ENCODE measurements around the gene LETM1. TPM values are rescaled to one million over a fixed set of nuclear protein-coding genes. Genes with fewer than 3 reads are reported as not detected.

The LETM1 gene
- total and polyA plus RNA-seq, 2 of the 13 experiments (the other 11 are each of a cell fraction or from before 2014, with no cell fraction given) = 9.7 to 41.6 TPM

DNA sequence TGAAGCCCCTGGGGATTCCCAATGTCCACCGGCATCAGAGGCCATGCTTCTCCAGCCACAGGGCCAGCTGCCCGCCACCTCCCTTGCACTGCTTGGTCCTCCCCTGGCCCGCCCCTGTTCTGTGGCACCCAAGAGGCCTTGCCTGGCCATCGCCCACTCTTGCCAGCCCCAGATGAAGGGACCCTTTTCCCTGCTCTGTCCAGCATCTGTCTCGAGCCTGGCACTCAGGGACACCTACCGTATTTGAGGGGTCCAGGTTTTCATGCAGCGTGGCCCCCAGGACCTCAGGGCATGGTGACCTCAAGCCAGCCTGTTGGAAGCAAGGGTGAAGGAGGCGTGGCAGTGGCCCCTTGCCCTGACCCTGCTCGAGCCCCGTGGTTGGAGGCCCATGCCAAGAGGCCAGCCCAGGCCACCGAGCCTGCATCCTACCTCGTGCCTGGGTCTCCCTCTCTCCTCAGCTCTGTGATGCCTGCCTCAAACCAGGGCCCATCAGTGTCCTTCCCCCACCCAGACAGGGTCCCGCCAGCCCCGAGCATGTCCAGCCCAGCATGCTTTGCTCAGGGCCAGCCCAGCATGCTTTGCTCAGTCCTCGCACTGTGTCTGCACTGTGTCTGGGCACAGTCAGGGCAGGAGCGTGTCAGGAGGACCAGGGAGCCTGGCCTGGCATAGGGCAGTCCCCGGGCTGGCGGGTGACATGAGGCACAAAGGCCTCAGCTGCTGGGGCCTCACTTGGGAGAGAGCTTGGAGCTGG is 77.1 kb downstream of the LETM1 start:
- H4K20me1 ChIP-seq (ENCODE audit: insufficient read depth, low read length) = no peaks in the 10 kb centered on the region
- peaks cover 7% of the 10 kb centered on the region for H3K79me2 ChIP-seq (ENCODE audit: insufficient read depth, low read length)
- intact Hi-C loops (cut with micrococcal nuclease; ENCODE audit: unreplicated experiment) (loop anchor here (2.0 to 5.0 kb wide), 2 partner anchors 26 to 33 kb away; no protein-coding TSS in a partner anchor), in situ Hi-C loops (cut with HindIII; ENCODE audit: extremely low pct_ligation_motif_present, low pct_unique_long_range_greater_than_20kb) (no loop called here)
- no peaks in the 10 kb centered on the region for H3K36me3 ChIP-seq (replicated peaks in 1 of 2; ENCODE audit: control insufficient read depth in 1 of 2, insufficient read depth in 2 of 2, low read length in 2 of 2)
- H3K9ac ChIP-seq (ENCODE audit: insufficient read depth, low read depth, low read length) = peak overlapping the region; percentile 35; the same call in 1 of the 2 replicates
- H3K9me3 ChIP-seq (ENCODE audit: low read length) = no peaks in the 10 kb centered on the region
- 71% methylated on average over 5 of the region's 18 CpGs for WGBS (ENCODE audit: low lambda C conversion rate)
- BruUV-seq (replicated peaks) = no TSS peak
- H2AFZ ChIP-seq (ENCODE audit: low read length) = no peak overlapping the region
- peak overlapping the region; percentile 87 for H3K4me2 ChIP-seq (ENCODE audit: low read depth, low read length)
- FAIRE-seq = no peak
- DNase-seq (ENCODE audit: low spot score) = no peak
- no peaks in the 10 kb centered on the region for H3K27me3 ChIP-seq (ENCODE audit: control insufficient read depth in 1 of 2, insufficient read depth in 2 of 2, low read length in 2 of 2)
- CTCF ChIA-PET (ENCODE audit: low intra/inter-chr PET ratio, low total read pairs) = interaction anchor here (0.7 to 2.9 kb wide), 2 partner anchors 8 to 31 kb away, joined by 3 to 15 read pairs; no protein-coding TSS in a partner anchor
- H3K4me3 ChIP-seq (replicated peaks in 1 of 3; ENCODE audit: insufficient read depth in 1 of 3, low read depth in 2 of 3, low read length in 3 of 3) = peak overlapping the region in 1 of 3 experiments; percentile 35; a peak in 2 of 6 replicates
- POLR2A ChIA-PET = interaction anchor here (1.9 to 34.3 kb wide), 4 partner anchors 8 to 27 kb away, joined by 10 to 1258 read pairs (median 638); partner anchors contain the start of gene FGFR3
- peaks cover 96% of the 10 kb centered on the region for H3K4me1 ChIP-seq (ENCODE audit: insufficient read depth, low read length)
- peak overlapping the region; percentile 86 for H3K27ac ChIP-seq (ENCODE audit: extremely low read length, insufficient read depth, low read length)
- no peak for ATAC-seq
- TF ChIP-seq, protein P1, sequence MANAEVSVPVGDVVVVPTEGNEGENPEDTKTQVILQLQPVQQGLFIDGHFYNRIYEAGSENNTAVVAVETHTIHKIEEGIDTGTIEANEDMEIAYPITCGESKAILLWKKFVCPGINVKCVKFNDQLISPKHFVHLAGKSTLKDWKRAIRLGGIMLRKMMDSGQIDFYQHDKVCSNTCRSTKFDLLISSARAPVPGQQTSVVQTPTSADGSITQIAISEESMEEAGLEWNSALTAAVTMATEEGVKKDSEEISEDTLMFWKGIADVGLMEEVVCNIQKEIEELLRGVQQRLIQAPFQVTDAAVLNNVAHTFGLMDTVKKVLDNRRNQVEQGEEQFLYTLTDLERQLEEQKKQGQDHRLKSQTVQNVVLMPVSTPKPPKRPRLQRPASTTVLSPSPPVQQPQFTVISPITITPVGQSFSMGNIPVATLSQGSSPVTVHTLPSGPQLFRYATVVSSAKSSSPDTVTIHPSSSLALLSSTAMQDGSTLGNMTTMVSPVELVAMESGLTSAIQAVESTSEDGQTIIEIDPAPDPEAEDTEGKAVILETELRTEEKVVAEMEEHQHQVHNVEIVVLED (CRISPR knock-in tag; IDR thresholded peaks at IDR 0.05; ENCODE audit: borderline replicate concordance) = 0 out of 2 replicates have a peak, but pooled peaks have one; percentile 29
- TF ChIP-seq PRMT3 (CRISPR knock-in tag; IDR thresholded peaks at IDR 0.05; ENCODE audit: borderline replicate concordance, low read depth) (no peak), TBX2 (CRISPR knock-in tag; IDR thresholded peaks at IDR 0.05; ENCODE audit: borderline replicate concordance) (no peak; the same call in 1 of the 2 replicates), ASH2L (IDR thresholded peaks at IDR 0.05; ENCODE audit: insufficient read length, low read depth, low read length) (peak; percentile 0), GATAD2A (CRISPR knock-in tag; IDR thresholded peaks at IDR 0.05) (no peak; the same call in 1 of the 2 replicates), ARNT2 (CRISPR knock-in tag; IDR thresholded peaks at IDR 0.05; ENCODE audit: low read depth) (no peak), ZNF274 (CRISPR knock-in tag; IDR thresholded peaks at IDR 0.05) (0 out of 2 replicates have a peak, but pooled peaks have one; percentile 50), AKAP8 (CRISPR knock-in tag; IDR thresholded peaks at IDR 0.05) (no peak), RXRA (CRISPR knock-in tag; IDR thresholded peaks at IDR 0.05) (no peak)
- TF ChIP-seq, protein P2, sequence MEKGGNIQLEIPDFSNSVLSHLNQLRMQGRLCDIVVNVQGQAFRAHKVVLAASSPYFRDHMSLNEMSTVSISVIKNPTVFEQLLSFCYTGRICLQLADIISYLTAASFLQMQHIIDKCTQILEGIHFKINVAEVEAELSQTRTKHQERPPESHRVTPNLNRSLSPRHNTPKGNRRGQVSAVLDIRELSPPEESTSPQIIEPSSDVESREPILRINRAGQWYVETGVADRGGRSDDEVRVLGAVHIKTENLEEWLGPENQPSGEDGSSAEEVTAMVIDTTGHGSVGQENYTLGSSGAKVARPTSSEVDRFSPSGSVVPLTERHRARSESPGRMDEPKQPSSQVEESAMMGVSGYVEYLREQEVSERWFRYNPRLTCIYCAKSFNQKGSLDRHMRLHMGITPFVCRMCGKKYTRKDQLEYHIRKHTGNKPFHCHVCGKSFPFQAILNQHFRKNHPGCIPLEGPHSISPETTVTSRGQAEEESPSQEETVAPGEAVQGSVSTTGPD (CRISPR knock-in tag; IDR thresholded peaks at IDR 0.05) = no peak
- TF ChIP-seq, protein P3, sequence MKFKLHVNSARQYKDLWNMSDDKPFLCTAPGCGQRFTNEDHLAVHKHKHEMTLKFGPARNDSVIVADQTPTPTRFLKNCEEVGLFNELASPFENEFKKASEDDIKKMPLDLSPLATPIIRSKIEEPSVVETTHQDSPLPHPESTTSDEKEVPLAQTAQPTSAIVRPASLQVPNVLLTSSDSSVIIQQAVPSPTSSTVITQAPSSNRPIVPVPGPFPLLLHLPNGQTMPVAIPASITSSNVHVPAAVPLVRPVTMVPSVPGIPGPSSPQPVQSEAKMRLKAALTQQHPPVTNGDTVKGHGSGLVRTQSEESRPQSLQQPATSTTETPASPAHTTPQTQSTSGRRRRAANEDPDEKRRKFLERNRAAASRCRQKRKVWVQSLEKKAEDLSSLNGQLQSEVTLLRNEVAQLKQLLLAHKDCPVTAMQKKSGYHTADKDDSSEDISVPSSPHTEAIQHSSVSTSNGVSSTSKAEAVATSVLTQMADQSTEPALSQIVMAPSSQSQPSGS (CRISPR knock-in tag; IDR thresholded peaks at IDR 0.05) = no peak
